DND-41 (cell line): ENCODE data around the gene C4BPA.
A peak's percentile ranks its signal among the peaks of the same experiment; 100 is the strongest.

Source experiments
- ATAC-seq: fragments of 200-7000 bp; cut with Tn5 transposase; 3 replicates; pipeline ENCODE4 v1.9.1; 2021; ENCODE audit warnings: low read depth; ENCODE audit not compliant: insufficient read depth
- DNase-seq: peaks from one replicate; pipeline ENCODE4 v3.0.0-alpha.2; 2020
- H2AFZ ChIP-seq: 2 replicates; pipeline ENCODE4 v1.6.0; 2012; ENCODE audit warnings: low read depth, low read length
- H3K27ac ChIP-seq: 2 replicates; pipeline ENCODE4 v1.5.1; 2012; ENCODE audit warnings: low read length, inconsistent platforms
- H3K27me3 ChIP-seq: fragments of 200-600 bp; sonication (generic); 2 replicates; pipeline ENCODE4 v1.6.0; 2012; ENCODE audit warnings: low read length, mild to moderate bottlenecking, inconsistent platforms; ENCODE audit not compliant: insufficient read depth, poor library complexity
- H3K36me3 ChIP-seq: 2 replicates; pipeline ENCODE4 v1.5.1; 2012; ENCODE audit warnings: low read length, inconsistent platforms; ENCODE audit not compliant: insufficient read depth
- H3K4me1 ChIP-seq: 2 replicates; pipeline ENCODE4 v1.5.1; 2012; ENCODE audit warnings: mild to moderate bottlenecking, low read length; ENCODE audit not compliant: insufficient read depth
- H3K4me2 ChIP-seq: 2 replicates; pipeline ENCODE4 v1.6.0; 2012; ENCODE audit warnings: mild to moderate bottlenecking, moderate library complexity, low read length, inconsistent platforms; ENCODE audit not compliant: insufficient read depth
- H3K4me3 ChIP-seq, 2 experiments: fragments of 200-600 bp in 1 of 2; shearing (Covaris generic) in 1 of 2; 2 replicates each; pipeline ENCODE4 v1.5.1; 2012 to 2016; ENCODE audit warnings: inconsistent platforms in 2 of 2, low read length in 2 of 2, mild to moderate bottlenecking in 2 of 2, low read depth in 1 of 2, moderate library complexity in 1 of 2
- H3K79me2 ChIP-seq: 2 replicates; pipeline ENCODE4 v1.6.0; 2012; ENCODE audit warnings: low read length, inconsistent platforms; ENCODE audit not compliant: insufficient read depth
- H3K9ac ChIP-seq: 2 replicates; pipeline ENCODE4 v1.6.0; 2012; ENCODE audit warnings: low read depth, mild to moderate bottlenecking, inconsistent platforms, low read length, moderate library complexity
- H3K9me3 ChIP-seq: 2 replicates; pipeline ENCODE4 v1.5.1; 2012; ENCODE audit warnings: low read length, moderate library complexity, mild to moderate bottlenecking, inconsistent platforms; ENCODE audit not compliant: insufficient read depth, severe bottlenecking
- H4K20me1 ChIP-seq: 2 replicates; pipeline ENCODE4 v1.6.0; 2012; ENCODE audit warnings: low read length; ENCODE audit not compliant: insufficient read depth
- EZH2 ChIP-seq: IDR thresholded peaks from 3 replicates; pipeline ENCODE4 v1.6.1; 2012; ENCODE audit warnings: borderline replicate concordance, low read depth, mild to moderate bottlenecking, moderate library complexity, low read length, inconsistent platforms; ENCODE audit not compliant: severe bottlenecking
- TF ChIP-seq, protein P1 (sequence below): IDR thresholded peaks from 2 replicates; pipeline ENCODE4 v1.5.1; 2012; ENCODE audit warnings: borderline replicate concordance, low read length, moderate library complexity, mild to moderate bottlenecking; ENCODE audit not compliant: poor library complexity, severe bottlenecking; ENCODE audit errors: extremely low read depth

C4BPA gene

DNA sequence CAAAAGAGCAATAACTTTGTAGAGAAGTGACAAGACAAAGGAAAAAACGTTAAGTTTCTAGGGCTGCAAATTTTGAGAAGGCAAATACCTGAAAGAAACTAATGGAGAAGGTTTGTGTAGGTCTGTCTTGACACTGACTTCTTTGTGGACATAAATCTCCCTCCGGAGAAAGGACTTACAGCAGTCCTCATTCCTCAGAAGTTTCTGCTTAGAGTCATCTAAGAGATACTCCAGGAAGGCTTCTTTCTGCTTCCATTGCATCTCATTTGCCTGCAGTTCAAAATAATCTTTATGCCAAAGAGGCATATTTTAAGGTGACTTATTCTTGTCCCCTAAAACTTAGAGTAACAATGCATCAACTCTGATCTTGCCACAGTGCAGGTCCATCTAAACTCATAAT lies 19.8 kb upstream of the C4BPA start:
- H3K36me3 ChIP-seq, result no peaks in the 10 kb centered on the region
- H3K27me3 ChIP-seq, result no peaks in the 10 kb centered on the region
- H3K4me2 ChIP-seq, result peak overlapping the region; percentile 50
- ATAC-seq, result peak; percentile 18
- H3K27ac ChIP-seq, result peak overlapping the region; percentile 62
- H3K79me2 ChIP-seq, result no peaks in the 10 kb centered on the region
- H3K4me3 ChIP-seq, result no peak overlapping the region
- TF ChIP-seq, protein P1, sequence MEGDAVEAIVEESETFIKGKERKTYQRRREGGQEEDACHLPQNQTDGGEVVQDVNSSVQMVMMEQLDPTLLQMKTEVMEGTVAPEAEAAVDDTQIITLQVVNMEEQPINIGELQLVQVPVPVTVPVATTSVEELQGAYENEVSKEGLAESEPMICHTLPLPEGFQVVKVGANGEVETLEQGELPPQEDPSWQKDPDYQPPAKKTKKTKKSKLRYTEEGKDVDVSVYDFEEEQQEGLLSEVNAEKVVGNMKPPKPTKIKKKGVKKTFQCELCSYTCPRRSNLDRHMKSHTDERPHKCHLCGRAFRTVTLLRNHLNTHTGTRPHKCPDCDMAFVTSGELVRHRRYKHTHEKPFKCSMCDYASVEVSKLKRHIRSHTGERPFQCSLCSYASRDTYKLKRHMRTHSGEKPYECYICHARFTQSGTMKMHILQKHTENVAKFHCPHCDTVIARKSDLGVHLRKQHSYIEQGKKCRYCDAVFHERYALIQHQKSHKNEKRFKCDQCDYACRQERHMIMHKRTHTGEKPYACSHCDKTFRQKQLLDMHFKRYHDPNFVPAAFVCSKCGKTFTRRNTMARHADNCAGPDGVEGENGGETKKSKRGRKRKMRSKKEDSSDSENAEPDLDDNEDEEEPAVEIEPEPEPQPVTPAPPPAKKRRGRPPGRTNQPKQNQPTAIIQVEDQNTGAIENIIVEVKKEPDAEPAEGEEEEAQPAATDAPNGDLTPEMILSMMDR, result no peak
- no peak for TF ChIP-seq EZH2
- H3K9ac ChIP-seq, result no peak overlapping the region
- peaks cover 62% of the 10 kb centered on the region for H3K4me1 ChIP-seq
- no peaks in the 10 kb centered on the region for H4K20me1 ChIP-seq
- H3K9me3 ChIP-seq, result no peaks in the 10 kb centered on the region
- peak overlapping the region; percentile 19; the same call in 1 of the 2 replicates for H2AFZ ChIP-seq
- DNase-seq, result no peak

DNA sequence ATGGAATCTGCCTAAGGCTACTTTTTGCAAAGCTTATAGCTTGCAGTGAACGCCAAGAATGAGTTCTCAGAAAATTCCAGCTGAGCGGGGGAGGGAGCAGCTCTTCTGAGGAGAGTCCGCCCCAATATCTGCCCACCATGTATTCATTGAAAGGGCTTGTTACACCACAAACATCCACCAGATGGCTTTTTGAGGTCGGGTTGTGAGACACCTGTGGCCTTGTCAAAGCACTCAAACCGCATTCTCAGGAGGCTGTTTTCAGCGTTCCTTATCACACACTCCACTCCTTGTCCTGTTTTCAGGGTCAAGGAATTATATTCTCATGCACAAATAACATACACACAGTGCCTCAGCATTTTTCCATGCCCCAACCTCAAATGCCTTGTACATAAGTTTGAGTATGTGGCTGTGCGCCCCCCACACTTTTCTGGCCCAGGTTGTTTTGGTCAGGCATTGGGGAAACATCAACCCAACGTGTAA lies 19.3 kb upstream of the C4BPA start:
- Histone ChIP-seq H3K4me1 (peaks cover 67% of the 10 kb centered on the region), H3K9ac (0 out of 2 replicates have a peak overlapping the region, but pooled peaks have one; percentile 3), H3K79me2 (no peaks in the 10 kb centered on the region), H2AFZ (no peak overlapping the region), H3K4me2 (peak overlapping the region; percentile 50), H3K27ac (peak overlapping the region; percentile 66), H3K36me3 (no peaks in the 10 kb centered on the region), H4K20me1 (no peaks in the 10 kb centered on the region), H3K27me3 (no peaks in the 10 kb centered on the region), H3K9me3 (no peaks in the 10 kb centered on the region), H3K4me3 (no peak overlapping the region)
- TF ChIP-seq, protein P1, result peak; percentile 78
- TF ChIP-seq EZH2, result no peak
- peak; percentile 81 for ATAC-seq
- peak; percentile 86 for DNase-seq

DNA sequence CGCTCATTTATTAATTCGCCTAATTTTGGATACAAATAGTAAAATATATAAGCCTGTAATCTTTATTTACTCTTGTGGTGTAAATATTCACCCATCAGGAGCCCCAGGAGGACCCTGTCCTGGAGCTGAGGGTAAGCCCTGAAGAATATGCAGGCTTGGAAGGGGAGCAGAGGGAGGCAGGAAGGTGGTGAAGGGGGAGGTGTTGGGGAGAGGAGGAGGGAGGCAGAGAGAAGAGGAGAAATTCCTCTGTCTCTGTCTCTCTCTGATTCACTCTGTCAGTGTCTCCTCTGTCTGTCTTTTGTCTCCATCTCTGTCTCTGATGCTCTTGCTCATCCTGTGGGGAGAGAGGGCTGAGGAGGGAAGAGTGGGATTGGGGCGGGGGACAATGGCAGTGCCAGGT lies 18.1 kb upstream of the C4BPA start:
- peak overlapping the region; percentile 51; the same call in 1 of the 2 replicates for H3K27ac ChIP-seq
- no peak overlapping the region for H3K4me3 ChIP-seq
- ATAC-seq (no peak), DNase-seq (peak; percentile 17)
- H3K27me3 ChIP-seq, result no peaks in the 10 kb centered on the region
- TF ChIP-seq, protein P1, result no peak
- TF ChIP-seq EZH2, result no peak
- no peaks in the 10 kb centered on the region for H3K36me3 ChIP-seq
- no peak overlapping the region for H2AFZ ChIP-seq
- peaks cover 74% of the 10 kb centered on the region for H3K4me1 ChIP-seq
- no peak overlapping the region for H3K4me2 ChIP-seq
- no peak overlapping the region for H3K9ac ChIP-seq
- H3K9me3 ChIP-seq, result no peaks in the 10 kb centered on the region
- no peaks in the 10 kb centered on the region for H3K79me2 ChIP-seq
- no peaks in the 10 kb centered on the region for H4K20me1 ChIP-seq
